GM19240 (cell line): ENCODE results near the gene SLA2.
"Not testable (repeated sequence)": the region's sequence is repeated elsewhere in the genome, so short reads cannot be mapped to it uniquely, and the experiment has no call there.

Experiments
- DNase-seq: peaks from one replicate; pipeline ENCODE4 v3.0.0; 2011; ENCODE audit warnings: low spot score; ENCODE audit not compliant: insufficient read length

SLA2 gene

GRCh38 chr20:36645998-36646397 is at the start of gene SLA2:
TSS of gene SLA2 (minus strand) at chr20:36646196. CDS start at chr20:36641335, 4,861 bp downstream.
- DNase-seq: peak; percentile 23

DNA sequence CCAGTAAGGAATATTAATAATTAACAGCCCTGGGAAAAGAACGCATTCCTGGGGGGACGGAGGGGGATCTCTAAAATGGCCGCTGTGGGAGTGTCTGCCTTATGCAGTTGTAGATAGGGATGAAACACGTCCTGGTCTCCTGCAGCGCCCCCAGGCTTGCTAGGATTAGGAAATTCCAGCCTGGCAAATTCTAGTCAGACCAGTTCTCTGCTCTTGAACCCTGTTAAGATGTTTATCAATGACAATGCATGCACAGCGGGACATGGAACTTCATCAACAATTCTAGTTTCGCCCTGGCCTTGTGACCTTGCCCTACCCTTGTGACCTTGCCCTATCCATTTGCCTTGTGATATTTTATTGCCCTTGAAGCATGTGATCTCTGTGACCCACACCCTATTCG is 49.5 kb upstream of the SLA2 start:
- DNase-seq: not testable (repeated sequence)

DNA sequence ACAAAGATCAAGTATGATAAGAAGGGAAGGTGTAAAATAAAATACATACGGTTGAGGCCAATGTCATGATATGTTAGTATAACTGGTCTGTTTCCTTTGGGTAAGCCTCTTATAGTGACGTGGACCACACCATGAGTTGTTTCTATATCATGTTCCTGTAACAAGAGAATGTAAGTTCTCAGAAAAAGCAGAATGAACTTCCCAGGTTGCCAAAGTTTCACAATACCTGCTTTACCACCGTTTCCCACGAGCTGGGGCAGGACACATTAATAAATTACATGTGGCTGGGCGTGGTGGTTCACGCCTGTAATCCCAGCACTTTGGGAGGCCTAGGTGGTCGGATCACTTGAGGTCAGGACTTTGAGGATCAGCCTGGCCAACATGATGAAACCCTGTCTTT is 42.6 kb upstream of the SLA2 start:
- no peak for DNase-seq

DNA sequence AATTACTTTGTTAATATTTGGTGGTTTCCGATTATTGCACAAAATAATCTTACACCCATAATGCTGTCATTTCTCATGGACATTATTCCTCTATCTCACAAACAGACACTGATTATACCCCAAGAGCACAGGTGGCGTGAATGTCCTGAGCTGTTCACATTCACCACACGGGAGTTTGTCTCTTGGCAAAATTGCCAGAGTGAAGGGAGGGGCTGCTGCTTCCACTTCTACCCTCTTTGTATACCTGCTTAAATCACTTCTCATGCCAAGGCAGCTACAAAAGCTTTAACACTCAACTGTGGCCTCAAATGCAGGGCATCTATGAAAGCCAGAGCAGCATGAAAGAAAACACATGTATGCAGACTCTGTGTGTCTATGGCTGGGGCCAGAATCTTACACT is 41.9 kb upstream of the SLA2 start:
- DNase-seq: no peak

DNA sequence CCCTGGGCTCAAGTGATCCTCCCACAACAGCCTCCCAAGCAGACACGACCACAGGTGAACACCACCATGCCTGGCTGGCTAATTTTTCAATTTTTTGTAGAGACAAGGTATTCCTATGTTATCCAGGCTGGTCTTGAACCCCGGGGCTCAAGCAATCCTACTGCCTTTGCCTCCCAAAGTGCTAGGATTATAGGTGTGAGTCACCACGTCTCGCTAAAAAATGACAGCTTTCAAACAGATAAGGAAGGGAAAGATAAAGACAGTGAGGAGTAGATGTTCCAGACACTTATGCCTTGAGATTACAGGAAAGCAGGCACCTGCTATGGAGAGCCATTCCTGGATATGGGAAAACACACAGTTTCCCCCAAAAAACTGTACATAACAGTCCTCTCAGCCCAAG is 40.9 kb upstream of the SLA2 start:
- no peak for DNase-seq

- no peak for DNase-seq
These were observed 40.5 kb upstream of the SLA2 start for GRCh38 chr20:36686504-36686903.

DNA sequence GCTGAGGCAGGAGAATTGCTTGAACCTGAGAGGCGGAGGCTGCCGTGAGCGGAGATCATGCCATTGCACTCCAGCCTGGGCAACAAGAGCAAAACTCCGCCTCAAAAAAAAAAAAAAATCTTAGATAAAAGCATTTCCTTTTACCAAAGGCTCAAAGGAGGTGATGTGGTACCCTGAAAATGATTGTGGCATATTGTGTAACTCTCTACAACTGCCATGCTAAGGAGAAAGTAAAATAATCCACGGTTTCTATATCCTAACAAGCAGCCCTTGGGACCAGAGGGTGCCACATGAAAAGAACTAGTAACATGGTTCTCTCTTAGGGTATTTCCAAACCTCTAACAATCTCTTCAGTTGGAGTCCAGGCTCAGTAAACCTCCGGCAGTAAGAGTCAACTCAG is 38.8 kb upstream of the SLA2 start:
- no peak for DNase-seq

DNA sequence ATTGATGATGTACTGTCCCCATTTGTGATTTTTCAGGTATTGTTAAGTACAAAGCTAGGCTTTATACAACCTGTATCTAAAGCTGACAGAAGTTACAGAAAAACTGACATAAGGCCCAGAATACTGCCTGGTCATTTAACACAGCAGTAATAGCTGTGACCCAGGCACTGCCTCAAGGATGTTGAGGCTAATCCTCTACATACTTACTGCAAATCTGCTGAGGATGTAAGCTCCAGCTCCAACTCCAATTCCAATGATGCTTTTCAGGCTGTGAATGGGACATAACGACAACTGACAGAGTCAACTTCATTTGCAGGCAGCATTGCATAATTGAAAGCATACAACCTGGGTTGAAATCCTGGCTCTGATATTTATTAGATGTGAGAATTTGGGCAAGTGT is 36.3 kb upstream of the SLA2 start:
- no peak for DNase-seq

DNA sequence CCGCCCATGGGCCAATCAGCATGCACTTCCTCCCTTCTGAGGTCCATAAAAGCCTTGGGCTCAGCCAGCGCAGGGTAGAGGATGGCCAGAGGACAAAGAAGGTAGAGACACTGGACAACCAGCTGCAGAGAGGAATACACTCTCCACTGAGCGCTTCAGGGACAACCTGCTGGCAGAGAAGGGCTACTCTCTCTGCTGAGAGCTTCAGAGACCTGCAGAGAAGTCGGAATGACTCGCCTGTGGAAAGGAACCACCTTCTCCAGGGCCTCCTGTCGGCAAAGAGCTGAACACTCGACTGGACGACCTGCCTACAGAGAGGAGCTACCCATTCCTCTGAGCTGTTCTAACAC is 31.4 kb upstream of the SLA2 start:
- no peak for DNase-seq

DNA sequence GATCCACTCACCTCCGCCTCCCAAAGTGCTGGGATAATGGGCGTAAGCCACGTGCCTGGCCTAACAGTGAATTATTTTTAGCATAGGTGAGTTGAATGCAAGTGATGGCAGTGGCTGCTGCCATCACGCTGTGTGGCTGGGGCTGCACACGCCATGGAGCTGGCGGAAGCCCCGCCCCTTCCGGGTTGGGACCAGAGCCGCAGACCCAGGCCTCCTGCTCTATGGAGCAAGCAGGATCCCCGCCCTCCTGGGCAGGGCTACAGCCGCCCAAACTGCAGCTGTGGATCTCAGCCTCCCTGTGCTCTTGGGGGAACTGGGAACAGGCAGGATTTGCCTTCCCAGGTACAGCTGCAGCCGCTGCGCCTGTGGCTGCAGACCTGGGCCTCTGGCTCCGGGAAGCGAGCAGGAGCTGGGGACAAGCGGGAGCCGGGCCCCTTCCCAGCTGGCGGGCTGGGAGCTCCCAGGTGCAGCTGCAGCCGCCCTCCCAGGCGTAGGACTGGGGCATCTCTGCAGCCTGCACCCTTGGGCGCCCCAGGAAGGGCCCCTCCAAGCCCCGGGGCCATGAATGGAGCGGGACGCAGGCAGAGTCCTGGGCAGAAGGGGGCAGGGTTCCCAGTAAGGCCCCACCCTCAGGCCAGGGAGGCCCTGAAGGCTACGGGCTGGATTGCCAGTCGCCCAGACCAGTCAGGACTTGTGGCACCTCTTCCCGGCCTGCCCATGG is 30.9 kb upstream of the SLA2 start:
- DNase-seq: no peak

- not testable (repeated sequence) for DNase-seq
These were observed 29.5 kb upstream of the SLA2 start for GRCh38 chr20:36675545-36675944.

- DNase-seq: no peak
These were observed 27.0 kb upstream of the SLA2 start for GRCh38 chr20:36672991-36673390.

DNA sequence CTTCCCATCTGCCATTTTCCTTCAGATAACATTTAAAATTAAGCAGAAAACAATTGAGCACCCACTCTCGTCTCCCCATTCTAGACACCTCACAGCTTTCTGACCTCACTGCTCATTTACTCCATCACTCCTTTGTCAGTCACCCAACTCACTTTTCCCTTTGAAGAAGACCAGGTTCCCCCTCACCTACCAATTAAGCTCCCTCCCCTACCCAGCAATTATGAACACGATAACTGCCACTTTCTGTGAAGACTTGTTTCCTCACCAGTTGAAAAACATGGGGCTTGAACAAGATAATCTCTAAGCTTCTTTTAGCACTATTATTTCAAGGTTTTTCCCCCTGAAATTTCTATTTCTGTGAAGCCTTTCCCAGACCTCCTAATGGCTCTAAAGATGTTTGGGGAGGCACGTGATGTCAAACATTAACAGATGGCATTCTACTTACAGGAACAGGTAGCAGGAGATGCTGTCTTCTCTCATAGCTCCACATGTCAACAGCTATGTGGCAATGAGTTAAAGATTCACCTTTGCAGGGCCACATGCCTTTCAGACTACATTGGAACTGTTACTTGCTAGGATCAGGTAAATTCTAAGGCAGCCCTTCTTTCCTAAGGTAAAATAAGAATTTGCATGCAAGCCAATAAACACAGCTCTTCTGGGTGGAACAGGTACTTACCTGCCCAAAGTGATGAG is 24.8 kb upstream of the SLA2 start:
- DNase-seq: no peak

GRCh38 chr20:36666181-36666740 is 20.3 kb upstream of the SLA2 start:
- DNase-seq: no peak

- DNase-seq: no peak
These were observed 17.0 kb upstream of the SLA2 start for GRCh38 chr20:36663031-36663430.

- no peak for DNase-seq
These were observed 12.3 kb upstream of the SLA2 start for GRCh38 chr20:36658300-36658699.

GRCh38 chr20:36656733-36657132 is 10.7 kb upstream of the SLA2 start:
- DNase-seq: no peak

DNA sequence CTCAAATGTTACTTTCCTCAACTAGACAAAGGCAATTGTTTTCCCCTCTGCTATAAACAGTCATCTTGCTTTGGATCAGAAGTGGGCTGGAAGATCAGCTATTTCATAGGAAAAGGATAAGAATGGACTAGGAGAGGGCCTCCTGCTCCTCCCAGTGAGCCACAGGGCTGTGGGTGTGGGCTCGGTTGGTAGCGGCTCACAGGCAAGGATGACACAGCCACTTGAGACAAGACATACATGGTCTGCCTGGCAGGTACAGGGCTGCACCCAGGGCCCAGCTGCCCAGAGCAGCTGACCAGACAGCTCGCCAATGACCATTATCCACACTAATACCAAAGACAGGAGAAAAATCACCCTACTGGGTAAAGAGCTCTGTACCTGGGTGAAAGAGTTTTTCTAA is 9.0 kb upstream of the SLA2 start:
- no peak for DNase-seq

- no peak for DNase-seq
These were observed 8.5 kb upstream of the SLA2 start for GRCh38 chr20:36654506-36654905.

DNA sequence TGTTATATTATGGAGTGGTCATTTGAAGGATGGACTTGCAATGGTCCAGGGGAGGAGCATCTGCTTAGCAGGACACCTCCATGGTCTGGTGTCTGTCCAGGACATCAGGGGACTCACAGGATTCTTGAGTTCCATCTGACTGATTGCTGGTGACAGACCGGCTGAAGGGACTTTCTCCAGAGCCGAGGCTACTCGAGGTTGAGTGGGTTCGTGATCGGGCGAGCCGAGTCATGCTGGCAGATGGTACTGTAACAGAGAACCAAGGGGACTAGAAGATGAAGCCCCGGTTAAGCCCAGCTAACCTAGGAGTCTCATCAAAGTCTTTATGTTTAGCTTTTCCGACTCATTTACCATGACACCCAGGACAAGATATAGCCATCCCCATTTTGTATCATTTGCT is 7.5 kb upstream of the SLA2 start:
- DNase-seq: no peak

GRCh38 chr20:36647196-36648121 is 1.5 kb upstream of the SLA2 start:
- DNase-seq: no peak

DNA sequence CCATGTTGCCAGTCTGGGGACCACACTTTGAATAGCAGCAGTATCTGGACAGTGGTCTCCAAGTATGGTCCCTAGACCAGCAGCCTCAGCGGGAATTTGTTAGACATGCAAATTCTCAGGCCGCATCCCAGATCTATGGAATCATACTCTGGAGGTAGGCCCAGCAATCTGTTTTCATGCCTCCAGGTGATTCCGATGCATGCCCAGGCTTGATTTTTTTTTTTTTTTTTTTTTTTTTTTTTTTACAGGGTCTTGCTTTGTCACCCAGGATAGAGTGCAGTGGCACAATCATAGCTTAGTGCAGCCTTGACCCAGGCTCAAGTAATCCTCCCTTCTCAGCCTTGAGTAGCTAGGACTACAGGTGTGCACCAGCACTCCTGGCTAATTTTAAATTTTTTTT is 682 bp upstream of the SLA2 start:
- DNase-seq: no peak
